GM19438 (cell line): ENCODE measurements around the gene GALNT8.

Experiments
- ATAC-seq: cut with Tn5 transposase; IDR thresholded peaks from one replicate; pipeline ENCODE4 v1.9.1; 2021; ENCODE audit warnings: low read depth; ENCODE audit not compliant: unreplicated experiment

Gene GALNT8

GRCh38 chr12:4791497-4791896 is 71.3 kb downstream of the GALNT8 start:
- no peak for ATAC-seq

DNA sequence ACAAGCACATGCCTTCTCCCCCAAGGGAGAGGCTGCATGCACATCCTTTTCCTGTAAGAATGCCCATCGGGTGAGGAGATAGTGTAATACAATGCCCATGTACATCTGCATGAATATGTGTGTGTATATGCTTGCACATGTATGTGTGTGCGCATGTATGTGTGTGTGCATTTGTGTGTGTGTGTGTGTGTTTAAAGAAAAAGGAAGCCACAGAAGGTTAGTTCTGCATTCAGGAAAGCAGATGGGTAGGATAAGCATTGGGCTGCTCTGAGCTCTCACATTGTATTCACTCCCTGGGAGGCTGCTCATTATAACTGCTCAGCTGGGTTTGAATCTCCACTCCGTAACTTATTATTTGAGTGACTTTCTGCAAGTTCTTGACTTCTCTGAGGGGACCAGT is 74.3 kb downstream of the GALNT8 start:
- no peak for ATAC-seq

DNA sequence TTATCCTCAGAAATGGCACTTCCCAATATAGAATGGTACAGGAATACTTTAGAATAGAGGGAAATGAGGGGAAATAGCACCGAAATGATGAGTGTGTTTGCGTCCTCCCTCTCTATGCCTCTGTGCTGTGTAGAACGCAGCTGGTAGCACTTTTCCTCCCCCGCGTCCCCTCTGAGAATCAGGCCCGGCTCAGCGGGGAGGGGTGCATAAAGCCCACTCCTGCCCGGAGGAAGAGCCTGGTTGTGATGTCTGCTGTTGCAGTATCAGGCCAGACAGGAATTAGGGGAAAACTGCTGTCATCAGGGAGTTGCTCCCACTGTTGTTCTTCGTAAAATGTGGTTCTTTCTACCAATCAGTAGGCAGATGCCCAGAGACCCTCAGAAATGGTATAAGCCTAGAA is 76.0 kb downstream of the GALNT8 start:
- no peak for ATAC-seq

DNA sequence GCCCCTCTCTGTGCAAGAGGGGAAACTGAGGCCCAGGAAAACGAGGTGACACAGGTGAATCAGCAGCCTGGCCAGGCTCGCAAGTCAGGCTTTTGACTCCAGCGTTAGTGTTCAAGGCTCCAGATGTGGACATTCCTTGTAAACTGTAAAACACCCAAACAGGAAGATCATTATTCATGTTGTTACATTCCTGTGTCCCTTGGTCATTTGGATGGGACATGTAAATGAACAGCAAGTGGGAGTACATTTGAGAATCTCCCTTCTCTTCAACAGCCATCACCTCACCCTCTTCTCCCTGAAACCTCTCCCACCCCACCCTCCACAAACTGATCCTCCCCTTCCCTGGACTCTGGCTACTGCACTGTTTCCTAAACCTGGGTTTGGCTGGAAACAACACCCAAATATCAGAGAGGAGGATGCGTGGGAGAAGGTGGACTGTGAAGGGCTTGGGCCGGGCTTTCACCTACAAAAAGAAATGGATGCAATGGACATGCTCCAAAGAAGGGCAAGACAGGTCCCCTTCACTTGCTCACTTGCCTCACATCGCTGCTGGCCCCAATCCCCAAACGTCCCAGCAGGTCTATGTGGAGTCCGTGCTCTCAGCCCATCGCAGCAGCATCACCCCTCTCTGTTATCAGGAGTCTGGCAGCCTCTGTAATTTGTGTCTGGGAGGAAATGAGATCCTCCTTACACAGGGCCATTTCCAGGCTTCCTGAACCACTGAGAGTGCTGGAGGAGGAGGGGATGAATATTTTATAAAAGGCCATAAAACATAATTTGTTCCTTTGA is 76.7 kb downstream of the GALNT8 start:
- no peak for ATAC-seq

DNA sequence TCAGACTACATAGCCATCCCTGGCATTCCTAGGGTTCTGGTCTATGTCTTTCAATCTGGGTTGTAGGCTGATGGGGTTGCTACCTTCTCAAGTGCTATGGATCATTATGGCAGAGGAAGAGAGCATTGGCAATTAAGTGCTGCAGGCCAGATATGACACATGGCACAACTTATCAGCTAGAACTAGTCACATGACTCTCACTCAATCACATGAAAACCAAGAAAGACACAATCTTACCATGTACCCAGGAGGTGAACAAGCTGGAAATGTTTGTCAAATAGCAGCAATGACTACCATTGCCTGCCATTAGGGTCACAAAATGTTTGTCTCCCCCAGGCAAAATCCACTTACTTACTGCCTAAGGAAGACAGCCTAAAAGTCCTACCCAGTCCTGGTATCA is 80.4 kb downstream of the GALNT8 start:
- no peak for ATAC-seq

- ATAC-seq = no peak
Observed at GRCh38 chr12:4802841-4803240, 82.6 kb downstream of the GALNT8 start.

- ATAC-seq = no peak
Observed at GRCh38 chr12:4806439-4807115, 86.4 kb downstream of the GALNT8 start.

DNA sequence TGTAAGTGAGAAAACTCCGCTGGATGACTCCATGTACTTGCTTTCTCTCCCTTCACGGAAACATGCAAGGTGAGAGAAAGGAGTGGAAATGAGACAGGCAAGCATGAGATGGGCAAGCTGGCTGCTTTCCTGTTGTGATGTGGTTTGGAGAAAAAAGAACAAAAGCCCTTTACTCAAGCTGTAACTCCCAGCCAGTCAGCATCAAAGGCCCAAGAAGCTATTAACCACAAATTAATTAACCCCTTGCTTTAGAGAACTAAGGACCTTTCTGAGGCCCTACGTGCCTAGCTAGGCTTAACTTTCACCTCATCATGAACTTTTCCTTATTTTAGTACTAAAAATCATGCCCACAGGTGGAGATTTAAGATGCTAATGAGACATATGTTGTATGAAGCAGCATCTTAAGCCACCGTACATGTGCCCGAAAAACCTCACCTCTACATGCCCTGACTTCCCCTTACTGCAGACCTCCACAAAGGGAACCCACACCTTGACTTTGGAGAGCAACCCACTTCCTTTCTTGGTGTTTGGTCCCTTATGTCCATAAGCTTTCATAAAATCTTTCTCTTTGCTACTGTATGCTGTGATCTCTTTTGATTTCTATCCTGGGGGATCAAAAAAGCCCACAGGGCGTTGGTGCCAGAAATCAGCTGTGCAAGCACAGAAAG is 87.0 kb downstream of the GALNT8 start:
- no peak for ATAC-seq

GRCh38 chr12:4807813-4808212 is 87.6 kb downstream of the GALNT8 start:
- no peak for ATAC-seq

DNA sequence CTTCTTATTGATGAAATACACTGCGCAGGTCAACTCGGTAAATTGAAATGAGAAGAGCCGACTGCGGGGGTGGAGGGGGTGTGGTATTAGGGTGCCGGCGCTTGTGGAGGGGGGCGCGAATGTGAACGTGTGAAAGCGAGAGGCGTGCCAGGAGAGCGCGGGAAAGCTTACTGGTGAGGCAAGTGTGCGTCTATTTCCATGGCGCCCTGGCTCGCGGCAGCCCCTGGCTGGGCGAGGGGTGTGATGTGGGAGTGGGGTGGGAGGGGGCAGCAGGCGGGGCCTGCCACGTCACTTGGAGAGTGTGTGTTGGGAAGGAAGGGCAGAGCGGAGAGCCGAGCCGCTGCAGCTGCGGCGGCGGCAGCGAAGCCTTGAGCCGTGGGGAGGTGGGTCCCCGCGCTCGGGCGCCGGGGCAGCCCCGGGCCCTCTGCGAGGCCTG is 88.8 kb downstream of the GALNT8 start:
- ATAC-seq = no peak

- ATAC-seq = no peak
Observed at GRCh38 chr12:4809449-4810218, 89.4 kb downstream of the GALNT8 start.

DNA sequence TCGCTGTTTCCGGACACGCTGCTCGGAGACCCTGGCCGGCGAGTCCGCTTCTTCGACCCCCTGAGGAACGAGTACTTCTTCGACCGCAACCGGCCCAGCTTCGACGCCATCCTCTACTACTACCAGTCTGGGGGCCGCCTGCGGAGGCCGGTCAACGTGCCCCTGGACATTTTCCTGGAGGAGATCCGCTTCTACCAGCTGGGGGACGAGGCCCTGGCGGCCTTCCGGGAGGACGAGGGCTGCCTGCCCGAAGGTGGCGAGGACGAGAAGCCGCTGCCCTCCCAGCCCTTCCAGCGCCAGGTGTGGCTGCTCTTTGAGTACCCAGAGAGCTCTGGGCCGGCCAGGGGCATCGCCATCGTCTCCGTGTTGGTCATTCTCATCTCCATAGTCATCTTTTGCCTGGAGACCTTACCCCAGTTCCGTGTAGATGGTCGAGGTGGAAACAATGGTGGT is 90.0 kb downstream of the GALNT8 start:
- ATAC-seq = no peak

DNA sequence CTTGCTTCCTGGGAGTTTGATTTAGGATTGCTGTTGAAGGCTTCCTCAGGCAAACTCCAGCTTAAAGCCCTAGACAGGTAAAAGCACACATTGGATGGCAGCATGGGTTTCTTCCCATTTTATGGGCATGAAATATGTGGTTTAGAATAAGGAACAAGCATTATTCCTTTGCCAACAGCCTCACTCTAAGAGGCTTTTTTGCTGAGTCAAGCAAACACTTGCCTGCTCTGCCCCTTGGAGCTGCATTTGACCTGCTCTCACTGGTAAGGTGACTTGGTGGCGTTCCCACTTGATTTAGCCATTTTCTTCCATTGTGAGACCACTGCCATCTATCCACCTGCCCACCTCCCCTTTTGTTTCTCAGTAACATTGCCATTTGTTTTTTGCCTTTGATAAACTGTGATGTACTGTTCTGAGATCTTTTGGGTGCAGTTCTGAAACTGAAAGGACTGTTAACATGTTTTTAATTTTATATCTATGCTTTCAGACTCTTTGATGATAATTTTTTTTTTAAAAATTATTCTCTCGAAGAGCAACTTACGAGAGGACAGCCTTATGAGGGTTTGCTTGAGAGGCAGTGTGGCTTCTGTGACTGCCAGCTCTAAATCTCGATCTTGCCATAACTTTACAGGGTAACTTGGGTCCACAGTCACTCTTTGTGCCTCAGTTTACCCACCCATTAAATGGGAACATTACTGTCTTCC is 92.6 kb downstream of the GALNT8 start:
- no peak for ATAC-seq

DNA sequence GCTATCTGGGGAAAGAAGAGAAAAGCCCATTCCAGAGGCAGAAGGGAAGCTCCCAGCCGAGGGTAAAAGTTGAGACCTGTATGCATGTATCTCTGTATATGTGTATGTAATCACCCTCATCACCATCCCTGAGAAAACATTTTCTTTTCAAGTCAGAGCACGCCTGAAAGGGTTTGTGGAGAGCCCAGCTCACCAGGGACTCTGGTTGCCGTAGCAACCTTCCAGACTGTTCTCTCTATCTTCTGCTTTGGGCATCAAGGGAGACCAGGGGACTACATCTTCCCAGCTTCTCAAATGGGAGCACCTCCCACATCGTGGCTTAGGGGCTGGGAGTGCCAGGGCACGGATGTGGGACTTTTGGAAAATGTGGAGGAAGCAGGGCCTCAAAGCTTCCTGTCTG is 93.5 kb downstream of the GALNT8 start:
- ATAC-seq = no peak

DNA sequence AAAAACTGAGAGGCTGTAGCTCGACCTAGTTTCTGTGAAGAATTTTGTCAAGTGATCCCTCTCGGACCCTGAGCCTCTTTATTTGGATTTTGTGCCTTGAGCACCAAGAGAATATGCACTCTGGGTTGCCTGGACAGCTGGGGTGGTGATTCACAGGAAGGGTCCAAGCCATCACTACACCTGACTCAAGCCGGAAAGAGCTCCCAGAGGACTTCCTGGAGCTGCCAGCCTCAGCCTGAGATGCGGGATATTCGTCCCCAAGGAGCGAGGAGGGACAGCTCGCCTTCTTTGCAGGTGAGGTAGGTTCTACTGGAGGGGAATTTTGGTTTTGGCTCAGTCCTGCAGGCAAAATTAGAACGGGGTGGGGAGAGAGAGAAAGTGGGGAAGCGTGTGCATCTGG is 94.3 kb downstream of the GALNT8 start:
- ATAC-seq = no peak

- ATAC-seq = no peak
Observed at GRCh38 chr12:4816744-4817525, 96.7 kb downstream of the GALNT8 start.

DNA sequence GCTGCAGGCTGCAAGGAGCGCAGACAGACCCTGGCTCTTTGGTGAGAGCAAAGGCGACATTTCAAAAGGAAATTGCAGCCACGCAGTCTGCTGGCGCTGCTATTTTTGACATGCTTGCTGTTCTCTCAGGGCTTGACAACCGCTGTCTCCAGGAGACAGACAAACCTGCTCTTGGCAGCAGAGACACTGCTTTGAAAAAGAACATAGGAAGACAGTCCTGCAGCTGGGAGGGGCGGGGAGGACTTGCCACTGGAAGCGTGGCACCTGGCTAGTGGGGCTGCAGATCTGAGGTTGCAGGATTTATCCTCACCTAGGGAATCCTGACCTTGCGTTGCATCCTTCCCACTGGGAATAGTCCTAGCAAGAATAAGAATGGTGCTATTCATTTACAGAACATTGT is 97.7 kb downstream of the GALNT8 start:
- ATAC-seq = no peak

DNA sequence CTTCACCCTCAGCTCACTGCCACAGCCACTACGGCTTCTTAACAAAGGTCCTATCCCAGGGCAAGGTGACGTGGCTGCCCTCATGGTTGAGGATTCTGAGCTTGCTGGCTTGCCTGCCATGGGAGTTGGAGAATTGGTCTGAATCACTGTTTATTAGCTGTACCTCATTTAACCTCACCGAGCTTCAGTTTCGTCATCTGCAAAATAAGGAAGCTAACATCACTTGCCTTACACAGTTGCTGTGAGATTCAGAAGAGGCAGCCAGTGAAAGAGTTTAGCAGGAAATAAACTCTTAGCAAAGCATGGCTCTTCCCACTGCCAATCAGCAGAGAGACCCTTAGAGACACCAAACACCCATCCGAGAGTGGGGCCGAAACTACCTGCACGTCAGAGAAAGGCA is 99.5 kb downstream of the GALNT8 start:
- no peak for ATAC-seq

DNA sequence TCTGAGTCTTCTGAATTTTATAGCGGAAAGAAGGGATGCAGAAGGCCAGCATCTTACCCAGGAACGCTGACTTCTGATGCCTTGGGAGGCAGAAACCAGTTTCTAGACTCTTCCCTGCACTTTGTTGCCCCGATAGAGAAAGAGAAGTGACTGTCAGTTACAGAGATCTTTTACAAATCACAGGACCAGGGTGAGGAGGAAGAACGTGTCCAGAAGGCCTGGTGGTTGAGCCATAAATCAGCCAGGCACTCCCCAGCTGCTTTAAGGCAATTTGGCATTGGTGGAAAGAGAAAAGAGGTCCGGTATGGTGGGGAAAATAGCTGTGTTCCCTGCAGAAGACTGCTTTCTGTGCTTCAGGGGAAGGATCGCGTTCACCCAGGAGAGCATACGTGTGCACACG is 100.8 kb downstream of the GALNT8 start:
- no peak for ATAC-seq
